ENCODE results near the gene ACOX2. TPM values are rescaled to one million over a fixed set of nuclear protein-coding genes. Genes with fewer than 3 reads are reported as not detected.

Gene ACOX2
- total and polyA plus RNA-seq, 4 donors, result 5.3 to 24.4 (median 11.6) TPM

DNA sequence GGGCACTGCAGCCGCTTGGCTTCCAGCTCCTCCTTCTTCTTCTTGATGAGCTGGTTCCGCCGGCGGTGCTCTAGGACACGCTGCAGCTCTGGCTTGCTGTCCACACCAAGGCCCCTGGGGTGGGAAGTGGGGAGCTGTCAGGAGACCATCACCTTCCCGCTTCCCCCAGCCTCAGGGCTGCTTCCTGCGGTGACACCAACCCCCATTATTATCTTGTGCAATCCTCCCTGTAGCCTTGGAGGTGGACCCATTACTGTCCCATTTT, 30.2 kb upstream of the ACOX2 start:
- DNase-seq (no peak), ATAC-seq (ENCODE audit: insufficient read depth, low FRiP score) (no peak)
- Histone ChIP-seq H3K36me3 (ENCODE audit: control insufficient read depth in 4 of 4, insufficient read depth in 4 of 4, low read length in 4 of 4) (peaks cover 0 to 17% (median 0%) of the 10 kb centered on the region in 4 donors), H3K9me3 (ENCODE audit: control insufficient read depth in 4 of 4, insufficient read depth in 3 of 4, low read length in 3 of 4) (no peaks in the 10 kb centered on the region), H3K9ac (ENCODE audit: insufficient read depth in 1 of 2, low read length in 2 of 2) (no peak overlapping the region), H3K4me3 (no peak overlapping the region), H3K27me3 (ENCODE audit: control insufficient read depth in 3 of 3, insufficient read depth in 3 of 3, low read length in 2 of 3) (no peaks in the 10 kb centered on the region), H3K27ac (ENCODE audit: low read depth in 1 of 2, low read length in 1 of 2) (no peak overlapping the region), H3K4me1 (ENCODE audit: control insufficient read depth in 5 of 5, insufficient read depth in 5 of 5, low read length in 5 of 5) (peaks cover 0 to 4% (median 0%) of the 10 kb centered on the region in 5 donors)
- TF ChIP-seq CTCF (IDR thresholded peaks at IDR 0.05; ENCODE audit: control extremely low read depth, extremely low read depth), result no peak
- 87 to 90% methylated on average over 7 of the region's 7 CpGs for WGBS, 2 donors

DNA sequence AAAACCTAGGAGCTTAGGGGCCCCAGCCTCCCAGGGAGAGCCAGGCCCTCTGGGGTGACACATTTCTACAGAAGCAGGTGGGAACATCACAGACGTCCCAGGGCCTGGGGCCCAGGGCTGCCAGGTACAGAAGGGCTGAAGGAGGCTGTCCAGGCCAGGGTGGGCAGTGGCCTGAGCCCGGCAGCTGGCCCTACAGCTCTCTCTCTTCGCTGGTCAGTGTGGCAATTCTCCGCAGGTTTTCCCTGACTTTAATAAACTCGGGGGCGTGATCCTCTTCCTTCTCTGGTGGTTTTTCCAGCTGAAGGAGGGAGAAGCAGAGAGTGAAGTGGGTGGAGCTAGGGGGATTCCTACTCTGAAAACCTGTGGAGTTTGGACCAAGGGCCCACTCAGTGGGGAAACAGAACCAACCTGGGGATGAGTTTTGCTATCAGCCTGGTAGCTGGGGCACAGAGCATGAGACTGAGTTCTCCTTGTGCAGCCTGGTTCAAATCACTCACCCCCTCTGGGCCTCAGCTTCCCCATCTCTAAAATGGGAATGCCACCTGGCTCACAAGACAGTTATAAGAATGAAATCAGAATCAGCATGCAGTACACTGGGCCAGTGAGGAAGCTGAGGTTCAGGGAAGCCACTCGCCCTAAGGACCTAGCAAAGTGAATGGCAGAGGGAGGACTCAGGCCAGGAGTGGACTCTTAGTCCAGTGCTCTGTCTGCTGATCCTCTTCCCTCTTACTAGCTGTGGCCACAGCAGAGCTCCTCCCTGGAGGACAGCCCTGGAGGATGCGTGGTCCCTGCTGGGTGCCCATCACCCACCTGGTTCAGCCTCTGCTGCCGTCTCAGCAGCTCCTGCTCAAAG, 29.6 kb upstream of the ACOX2 start:
- DNase-seq (no peak), ATAC-seq (ENCODE audit: insufficient read depth, low FRiP score) (no peak)
- H3K9ac ChIP-seq (ENCODE audit: insufficient read depth in 1 of 2, low read length in 2 of 2), result no peak overlapping the region
- H3K9me3 ChIP-seq (ENCODE audit: control insufficient read depth in 4 of 4, insufficient read depth in 3 of 4, low read length in 3 of 4), result no peaks in the 10 kb centered on the region
- no peak overlapping the region for H3K4me3 ChIP-seq
- H3K27me3 ChIP-seq (ENCODE audit: control insufficient read depth in 3 of 3, insufficient read depth in 3 of 3, low read length in 2 of 3), result no peaks in the 10 kb centered on the region
- WGBS, 2 donors, result 89 to 91% methylated on average over 9 of the region's 9 CpGs
- TF ChIP-seq CTCF (IDR thresholded peaks at IDR 0.05; ENCODE audit: control extremely low read depth, extremely low read depth), result no peak
- no peak overlapping the region for H3K27ac ChIP-seq (ENCODE audit: low read depth in 1 of 2, low read length in 1 of 2)
- peaks cover 0 to 18% (median 0%) of the 10 kb centered on the region in 4 donors for H3K36me3 ChIP-seq (ENCODE audit: control insufficient read depth in 4 of 4, insufficient read depth in 4 of 4, low read length in 4 of 4)
- peaks cover 0 to 4% (median 0%) of the 10 kb centered on the region in 5 donors for H3K4me1 ChIP-seq (ENCODE audit: control insufficient read depth in 5 of 5, insufficient read depth in 5 of 5, low read length in 5 of 5)

GRCh38 chr3:58565621-58566397, 28.8 kb upstream of the ACOX2 start:
- H3K9ac ChIP-seq (ENCODE audit: insufficient read depth in 1 of 2, low read length in 2 of 2), result no peak overlapping the region
- WGBS, 2 donors, result 88 to 91% methylated on average over 12 of the region's 12 CpGs
- H3K27me3 ChIP-seq (ENCODE audit: control insufficient read depth in 3 of 3, insufficient read depth in 3 of 3, low read length in 2 of 3), result no peaks in the 10 kb centered on the region
- DNase-seq (no peak), ATAC-seq (ENCODE audit: insufficient read depth, low FRiP score) (no peak)
- H3K27ac ChIP-seq (ENCODE audit: low read depth in 1 of 2, low read length in 1 of 2), result no peak overlapping the region
- TF ChIP-seq CTCF (IDR thresholded peaks at IDR 0.05; ENCODE audit: control extremely low read depth, extremely low read depth), result no peak
- H3K9me3 ChIP-seq (ENCODE audit: control insufficient read depth in 4 of 4, insufficient read depth in 3 of 4, low read length in 3 of 4), result no peaks in the 10 kb centered on the region
- no peak overlapping the region for H3K4me3 ChIP-seq
- peaks cover 0 to 19% (median 0%) of the 10 kb centered on the region in 4 donors for H3K36me3 ChIP-seq (ENCODE audit: control insufficient read depth in 4 of 4, insufficient read depth in 4 of 4, low read length in 4 of 4)
- peaks cover 0 to 4% (median 0%) of the 10 kb centered on the region in 5 donors for H3K4me1 ChIP-seq (ENCODE audit: control insufficient read depth in 5 of 5, insufficient read depth in 5 of 5, low read length in 5 of 5)
